ENCODE results near the gene HPGDS. TPM values are rescaled to one million over a fixed set of nuclear protein-coding genes. Genes with fewer than 3 reads are reported as not detected.

Gene HPGDS
- polyA plus RNA-seq, 1 of the 3 experiments (the other 2 are of a cell fraction): not detected

DNA sequence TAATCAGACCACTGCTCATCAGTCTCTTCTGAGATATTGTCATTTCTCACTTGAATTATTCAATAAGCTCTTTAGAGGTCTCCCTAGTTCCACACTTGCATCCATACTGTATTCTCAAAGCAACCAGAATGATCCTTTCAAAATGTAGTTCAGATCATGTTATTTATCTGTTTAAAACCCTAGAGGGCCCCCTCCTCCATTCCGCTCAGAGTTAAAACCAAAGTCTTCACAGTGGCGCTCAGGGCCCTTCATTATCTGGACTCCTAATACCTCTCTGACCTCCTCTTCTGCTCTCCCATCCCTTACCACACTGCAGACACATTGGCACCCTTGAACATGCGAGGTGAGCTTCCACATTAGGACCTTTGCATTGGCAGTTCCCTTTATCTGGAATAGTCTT, 32.7 kb upstream of the HPGDS start:
- Histone ChIP-seq H3K27ac (ENCODE audit: low read depth in 2 of 2, low read length in 1 of 2) (no peak overlapping the region), H2AFZ (ENCODE audit: low read depth) (no peak overlapping the region), H3K9ac (no peak overlapping the region), H3K4me2 (no peak overlapping the region), H3K9me2 (no peaks in the 10 kb centered on the region), H3K79me2 (ENCODE audit: insufficient read depth) (no peaks in the 10 kb centered on the region), H3K4me3 (ENCODE audit: low read depth in 2 of 2, low read length in 1 of 2) (no peak overlapping the region), H3K36me3 (replicated peaks in 1 of 2; ENCODE audit: control insufficient read depth in 1 of 2, insufficient read depth in 2 of 2, low read length in 1 of 2) (no peaks in the 10 kb centered on the region), H3K4me1 (ENCODE audit: control insufficient read depth in 1 of 2, insufficient read depth in 2 of 2, low read depth in 1 of 2, low read length in 1 of 2) (no peaks in the 10 kb centered on the region), H4K20me1 (ENCODE audit: insufficient read depth) (no peaks in the 10 kb centered on the region), H3K27me3 (ENCODE audit: insufficient read depth) (no peaks in the 10 kb centered on the region), H3F3A (replicated peaks; ENCODE audit: insufficient read depth) (no peaks in the 10 kb centered on the region), H3K9me3 (no peaks in the 10 kb centered on the region)
- TF ChIP-seq RXRA (IDR thresholded peaks at IDR 0.05; ENCODE audit: borderline replicate concordance, low read depth) (no peak), FOSL2 (IDR thresholded peaks at IDR 0.05; ENCODE audit: borderline replicate concordance, low read depth) (no peak), MXI1 (IDR thresholded peaks at IDR 0.05; ENCODE audit: low read depth, low read length) (no peak), FOXJ3 (CRISPR knock-in tag; IDR thresholded peaks at IDR 0.05) (no peak), TEAD4 (IDR thresholded peaks at IDR 0.05; ENCODE audit: borderline replicate concordance, insufficient read depth) (no peak), MEF2A (IDR thresholded peaks at IDR 0.05; ENCODE audit: borderline replicate concordance, low read depth) (no peak), EP300 (IDR thresholded peaks at IDR 0.05; ENCODE audit: borderline replicate concordance in 1 of 2, low read depth in 1 of 2, low read length in 1 of 2) (no peak), SMC3 (IDR thresholded peaks at IDR 0.05; ENCODE audit: low read depth, low read length) (no peak), TAF1 (IDR thresholded peaks at IDR 0.05; ENCODE audit: borderline replicate concordance, low read depth, low read length) (no peak), FOXM1 (IDR thresholded peaks at IDR 0.05; ENCODE audit: low read depth) (no peak), GATA2 (CRISPR knock-in tag; IDR thresholded peaks at IDR 0.05) (no peak), NFIC (IDR thresholded peaks at IDR 0.05; ENCODE audit: borderline replicate concordance) (no peak), GABPA (IDR thresholded peaks at IDR 0.05; ENCODE audit: low read depth) (no peak), EZH2phosphoT487 (IDR thresholded peaks at IDR 0.05; ENCODE audit: borderline replicate concordance, low read depth) (no peak), RAD21 (IDR thresholded peaks at IDR 0.05; ENCODE audit: low read length) (no peak)
- TF ChIP-seq, protein P1, sequence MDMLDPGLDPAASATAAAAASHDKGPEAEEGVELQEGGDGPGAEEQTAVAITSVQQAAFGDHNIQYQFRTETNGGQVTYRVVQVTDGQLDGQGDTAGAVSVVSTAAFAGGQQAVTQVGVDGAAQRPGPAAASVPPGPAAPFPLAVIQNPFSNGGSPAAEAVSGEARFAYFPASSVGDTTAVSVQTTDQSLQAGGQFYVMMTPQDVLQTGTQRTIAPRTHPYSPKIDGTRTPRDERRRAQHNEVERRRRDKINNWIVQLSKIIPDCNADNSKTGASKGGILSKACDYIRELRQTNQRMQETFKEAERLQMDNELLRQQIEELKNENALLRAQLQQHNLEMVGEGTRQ (IDR thresholded peaks at IDR 0.05; ENCODE audit: borderline replicate concordance, low read depth, low read length): no peak
- TF ChIP-seq, protein P2, sequence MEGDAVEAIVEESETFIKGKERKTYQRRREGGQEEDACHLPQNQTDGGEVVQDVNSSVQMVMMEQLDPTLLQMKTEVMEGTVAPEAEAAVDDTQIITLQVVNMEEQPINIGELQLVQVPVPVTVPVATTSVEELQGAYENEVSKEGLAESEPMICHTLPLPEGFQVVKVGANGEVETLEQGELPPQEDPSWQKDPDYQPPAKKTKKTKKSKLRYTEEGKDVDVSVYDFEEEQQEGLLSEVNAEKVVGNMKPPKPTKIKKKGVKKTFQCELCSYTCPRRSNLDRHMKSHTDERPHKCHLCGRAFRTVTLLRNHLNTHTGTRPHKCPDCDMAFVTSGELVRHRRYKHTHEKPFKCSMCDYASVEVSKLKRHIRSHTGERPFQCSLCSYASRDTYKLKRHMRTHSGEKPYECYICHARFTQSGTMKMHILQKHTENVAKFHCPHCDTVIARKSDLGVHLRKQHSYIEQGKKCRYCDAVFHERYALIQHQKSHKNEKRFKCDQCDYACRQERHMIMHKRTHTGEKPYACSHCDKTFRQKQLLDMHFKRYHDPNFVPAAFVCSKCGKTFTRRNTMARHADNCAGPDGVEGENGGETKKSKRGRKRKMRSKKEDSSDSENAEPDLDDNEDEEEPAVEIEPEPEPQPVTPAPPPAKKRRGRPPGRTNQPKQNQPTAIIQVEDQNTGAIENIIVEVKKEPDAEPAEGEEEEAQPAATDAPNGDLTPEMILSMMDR (IDR thresholded peaks at IDR 0.05): no peak
- TF ChIP-seq, protein P3, sequence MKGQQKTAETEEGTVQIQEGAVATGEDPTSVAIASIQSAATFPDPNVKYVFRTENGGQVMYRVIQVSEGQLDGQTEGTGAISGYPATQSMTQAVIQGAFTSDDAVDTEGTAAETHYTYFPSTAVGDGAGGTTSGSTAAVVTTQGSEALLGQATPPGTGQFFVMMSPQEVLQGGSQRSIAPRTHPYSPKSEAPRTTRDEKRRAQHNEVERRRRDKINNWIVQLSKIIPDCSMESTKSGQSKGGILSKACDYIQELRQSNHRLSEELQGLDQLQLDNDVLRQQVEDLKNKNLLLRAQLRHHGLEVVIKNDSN (IDR thresholded peaks at IDR 0.05; ENCODE audit: borderline replicate concordance, low read depth): no peak
- TF ChIP-seq, protein P4, sequence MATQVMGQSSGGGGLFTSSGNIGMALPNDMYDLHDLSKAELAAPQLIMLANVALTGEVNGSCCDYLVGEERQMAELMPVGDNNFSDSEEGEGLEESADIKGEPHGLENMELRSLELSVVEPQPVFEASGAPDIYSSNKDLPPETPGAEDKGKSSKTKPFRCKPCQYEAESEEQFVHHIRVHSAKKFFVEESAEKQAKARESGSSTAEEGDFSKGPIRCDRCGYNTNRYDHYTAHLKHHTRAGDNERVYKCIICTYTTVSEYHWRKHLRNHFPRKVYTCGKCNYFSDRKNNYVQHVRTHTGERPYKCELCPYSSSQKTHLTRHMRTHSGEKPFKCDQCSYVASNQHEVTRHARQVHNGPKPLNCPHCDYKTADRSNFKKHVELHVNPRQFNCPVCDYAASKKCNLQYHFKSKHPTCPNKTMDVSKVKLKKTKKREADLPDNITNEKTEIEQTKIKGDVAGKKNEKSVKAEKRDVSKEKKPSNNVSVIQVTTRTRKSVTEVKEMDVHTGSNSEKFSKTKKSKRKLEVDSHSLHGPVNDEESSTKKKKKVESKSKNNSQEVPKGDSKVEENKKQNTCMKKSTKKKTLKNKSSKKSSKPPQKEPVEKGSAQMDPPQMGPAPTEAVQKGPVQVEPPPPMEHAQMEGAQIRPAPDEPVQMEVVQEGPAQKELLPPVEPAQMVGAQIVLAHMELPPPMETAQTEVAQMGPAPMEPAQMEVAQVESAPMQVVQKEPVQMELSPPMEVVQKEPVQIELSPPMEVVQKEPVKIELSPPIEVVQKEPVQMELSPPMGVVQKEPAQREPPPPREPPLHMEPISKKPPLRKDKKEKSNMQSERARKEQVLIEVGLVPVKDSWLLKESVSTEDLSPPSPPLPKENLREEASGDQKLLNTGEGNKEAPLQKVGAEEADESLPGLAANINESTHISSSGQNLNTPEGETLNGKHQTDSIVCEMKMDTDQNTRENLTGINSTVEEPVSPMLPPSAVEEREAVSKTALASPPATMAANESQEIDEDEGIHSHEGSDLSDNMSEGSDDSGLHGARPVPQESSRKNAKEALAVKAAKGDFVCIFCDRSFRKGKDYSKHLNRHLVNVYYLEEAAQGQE (IDR thresholded peaks at IDR 0.05; ENCODE audit: low read depth, low read length): no peak
- ChIA-PET POLR2A (no interaction called here), CTCF (no interaction called here)
- no peak for DNase-seq
- WGBS (ENCODE audit: low lambda C conversion rate): 79% methylated on average over 3 of the region's 3 CpGs

Measured in SK-N-SH (cell line).